ENCODE measurements around the gene CCDC174. TPM values are rescaled to one million over a fixed set of nuclear protein-coding genes. Genes with fewer than 3 reads are reported as not detected.
A peak's percentile ranks its signal among the peaks of the same experiment; 100 is the strongest.

Gene CCDC174
- total RNA-seq: 13.8 and 13.9 TPM in 2 replicates

DNA sequence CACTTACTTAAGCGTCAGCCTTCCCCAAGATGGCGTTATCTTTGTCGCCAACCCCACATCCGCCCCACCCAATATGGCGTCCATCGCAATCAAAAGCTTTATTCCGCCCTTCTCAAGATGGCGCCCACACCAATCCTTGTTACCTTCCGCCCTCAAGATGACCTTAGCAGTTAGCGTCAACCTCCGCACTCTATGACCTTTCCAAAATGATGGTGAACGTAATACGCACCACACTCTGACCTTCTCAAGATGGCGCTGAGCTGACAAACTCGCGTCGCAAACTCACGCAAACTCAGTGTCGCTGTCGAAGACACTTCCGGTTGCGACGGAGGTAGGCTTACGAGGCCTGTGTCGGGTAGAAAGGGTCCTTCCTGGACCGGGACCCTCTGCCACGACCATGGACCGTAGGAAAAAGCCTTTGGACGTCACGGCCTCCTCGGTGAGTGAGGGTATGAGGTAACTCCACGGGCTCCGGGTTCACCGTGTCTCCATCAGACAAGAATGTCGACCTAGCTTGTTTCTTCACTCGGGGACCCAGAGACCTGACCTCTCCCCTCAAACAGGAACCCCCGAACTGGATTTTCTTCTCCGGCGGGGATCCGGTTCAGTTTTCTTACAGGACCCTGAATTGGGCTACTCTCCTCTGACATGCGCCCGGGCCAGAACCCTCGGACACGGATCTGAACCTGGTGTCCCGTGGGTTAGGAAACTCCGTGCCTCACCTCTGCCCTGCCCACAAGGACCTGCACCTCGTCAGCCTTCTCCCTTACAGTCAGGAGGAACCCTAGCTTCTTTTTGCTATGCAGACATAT lies at the start of gene CCDC174:
Gene CCDC174, plus strand, starts transcription at position 323 of the 812 bp plus-strand sequence. Its CDS starts 75 bp downstream, at position 398.
- DNase-seq (ENCODE audit: low read depth): peak; percentile 100
- peak within 1 kb of the TSS; percentile 99 for H3K4me3 ChIP-seq (ENCODE audit: low read depth, low read length)
- TF ChIP-seq, protein P1, sequence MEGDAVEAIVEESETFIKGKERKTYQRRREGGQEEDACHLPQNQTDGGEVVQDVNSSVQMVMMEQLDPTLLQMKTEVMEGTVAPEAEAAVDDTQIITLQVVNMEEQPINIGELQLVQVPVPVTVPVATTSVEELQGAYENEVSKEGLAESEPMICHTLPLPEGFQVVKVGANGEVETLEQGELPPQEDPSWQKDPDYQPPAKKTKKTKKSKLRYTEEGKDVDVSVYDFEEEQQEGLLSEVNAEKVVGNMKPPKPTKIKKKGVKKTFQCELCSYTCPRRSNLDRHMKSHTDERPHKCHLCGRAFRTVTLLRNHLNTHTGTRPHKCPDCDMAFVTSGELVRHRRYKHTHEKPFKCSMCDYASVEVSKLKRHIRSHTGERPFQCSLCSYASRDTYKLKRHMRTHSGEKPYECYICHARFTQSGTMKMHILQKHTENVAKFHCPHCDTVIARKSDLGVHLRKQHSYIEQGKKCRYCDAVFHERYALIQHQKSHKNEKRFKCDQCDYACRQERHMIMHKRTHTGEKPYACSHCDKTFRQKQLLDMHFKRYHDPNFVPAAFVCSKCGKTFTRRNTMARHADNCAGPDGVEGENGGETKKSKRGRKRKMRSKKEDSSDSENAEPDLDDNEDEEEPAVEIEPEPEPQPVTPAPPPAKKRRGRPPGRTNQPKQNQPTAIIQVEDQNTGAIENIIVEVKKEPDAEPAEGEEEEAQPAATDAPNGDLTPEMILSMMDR (IDR thresholded peaks at IDR 0.05; ENCODE audit: insufficient read depth, low read depth, low read length): no peak

DNA sequence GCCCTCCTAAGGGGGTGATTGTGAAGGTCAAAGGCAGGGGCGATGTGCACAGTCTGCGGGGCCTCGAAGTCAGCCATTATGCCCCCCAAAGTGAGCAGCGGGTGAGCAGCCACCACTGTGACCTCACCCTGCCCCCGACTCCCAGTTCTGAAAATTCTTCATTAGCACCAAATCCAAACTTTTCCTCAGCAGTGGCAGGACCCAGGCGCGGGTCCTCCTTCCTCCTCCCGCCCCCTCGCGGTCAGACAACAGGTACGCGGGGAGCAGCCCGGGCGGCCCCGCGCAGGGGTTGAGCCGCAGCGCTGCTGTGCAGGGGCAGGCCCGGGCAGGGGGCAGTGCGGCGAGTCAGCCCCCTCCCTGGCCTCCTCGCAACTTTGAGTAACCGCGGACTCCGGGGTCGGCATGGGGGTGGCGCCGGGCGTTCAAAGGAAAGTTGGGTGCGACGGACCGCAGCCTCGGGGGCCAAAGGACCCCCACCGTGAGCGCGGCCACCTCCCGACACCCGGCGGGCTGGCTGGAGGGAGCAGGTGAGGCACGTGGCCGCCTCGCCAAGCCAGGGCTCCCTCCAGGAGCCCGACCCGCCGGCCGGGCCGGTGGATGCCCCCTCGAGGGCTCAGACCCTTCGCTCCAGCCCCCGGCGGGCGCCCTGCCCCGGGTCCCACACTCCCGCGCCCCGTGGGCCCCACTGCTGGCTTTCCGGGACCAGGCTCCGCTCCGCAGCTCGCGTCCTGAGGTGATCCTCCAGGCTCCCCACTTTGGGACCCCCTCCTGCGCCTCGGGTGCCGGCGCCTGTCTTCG lies 49.4 kb upstream of the CCDC174 start:
- TF ChIP-seq, protein P1 (IDR thresholded peaks at IDR 0.05; ENCODE audit: insufficient read depth, low read depth, low read length): no peak
- H3K4me3 ChIP-seq (ENCODE audit: low read depth, low read length): no peak overlapping the region
- no peak for DNase-seq (ENCODE audit: low read depth)

DNA sequence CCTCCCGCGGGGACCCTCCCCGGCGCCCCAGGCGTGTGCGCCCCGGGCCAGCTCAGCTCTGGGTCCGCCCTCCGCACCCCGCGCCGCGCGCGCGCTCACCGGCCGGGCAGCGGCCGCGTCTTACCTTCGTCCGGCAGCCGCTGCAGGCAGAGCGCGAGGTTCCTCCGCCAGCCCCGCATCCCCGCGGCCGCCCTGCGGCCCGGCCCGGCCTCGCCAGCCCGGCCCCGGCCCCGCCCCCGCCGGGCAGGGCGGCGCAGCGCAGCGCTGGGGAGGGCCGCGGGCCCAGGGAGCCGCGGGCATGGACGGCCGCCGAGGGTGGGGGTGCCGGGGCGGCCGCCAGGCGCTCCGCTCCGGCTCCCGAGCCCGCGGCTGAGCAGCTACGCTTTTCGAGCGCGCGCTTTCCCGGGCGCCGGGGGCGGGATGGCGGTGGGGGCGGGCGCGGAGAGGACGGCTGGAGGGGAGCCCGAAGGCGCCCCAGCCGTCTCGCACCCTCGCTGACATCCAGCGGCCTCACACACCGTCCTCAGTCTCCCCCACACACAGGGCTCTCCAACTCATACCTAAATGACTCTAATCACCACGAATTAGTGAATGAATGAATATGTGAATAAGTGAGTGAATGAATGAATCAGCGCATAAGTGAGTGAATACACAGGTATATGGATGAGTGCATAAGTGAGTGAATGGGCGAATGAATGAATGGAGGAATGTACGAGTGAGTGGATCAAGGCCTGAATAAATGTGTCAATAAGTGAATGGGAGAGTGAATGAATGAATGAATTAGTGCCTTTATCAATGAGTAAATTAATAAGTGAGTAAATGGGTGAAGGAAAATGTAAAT lies 48.5 kb upstream of the CCDC174 start:
- no peak for DNase-seq (ENCODE audit: low read depth)
- TF ChIP-seq, protein P1 (IDR thresholded peaks at IDR 0.05; ENCODE audit: insufficient read depth, low read depth, low read length): no peak
- H3K4me3 ChIP-seq (ENCODE audit: low read depth, low read length): no peak overlapping the region

DNA sequence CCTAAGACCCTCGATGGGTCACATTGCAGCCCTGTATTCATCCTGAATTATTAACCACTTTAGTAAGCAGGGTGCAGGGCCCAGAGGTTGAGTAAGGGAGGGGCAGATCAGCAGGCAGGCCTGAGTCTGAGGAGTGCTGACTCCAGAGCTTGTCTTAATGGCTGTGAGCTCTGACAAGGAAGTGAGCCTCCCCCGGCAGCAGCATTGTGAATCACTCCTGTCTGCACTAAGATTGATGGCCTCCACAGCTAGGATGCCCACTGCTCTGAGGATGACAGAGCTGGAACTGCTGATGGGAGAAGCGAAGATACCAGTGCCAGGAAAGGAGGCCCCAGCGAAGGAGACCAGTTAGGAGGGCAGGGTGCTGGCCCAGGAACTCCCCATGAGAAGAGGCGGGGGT lies 46.5 kb upstream of the CCDC174 start:
- DNase-seq (ENCODE audit: low read depth): no peak
- TF ChIP-seq, protein P1 (IDR thresholded peaks at IDR 0.05; ENCODE audit: insufficient read depth, low read depth, low read length): no peak

DNA sequence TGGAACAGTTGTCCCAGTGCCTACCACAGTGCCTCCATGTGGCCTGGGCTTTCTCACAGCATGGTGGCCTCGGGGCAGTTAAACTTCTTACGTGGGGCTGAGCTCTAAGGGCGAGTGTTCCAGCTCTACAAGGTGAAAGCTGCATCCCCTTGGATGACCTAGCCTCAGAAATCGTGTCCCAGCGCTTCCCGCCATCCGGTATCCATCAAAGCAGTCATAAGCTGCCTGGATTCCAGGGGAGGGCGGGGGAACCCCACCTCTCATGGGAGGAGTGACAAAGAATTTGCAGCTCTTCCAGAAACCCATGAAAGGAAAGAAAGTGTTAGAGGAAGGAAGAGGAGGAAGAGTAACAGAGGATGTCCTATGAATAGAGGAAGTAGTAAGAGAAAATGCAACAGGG lies 45.8 kb upstream of the CCDC174 start:
- TF ChIP-seq, protein P1 (IDR thresholded peaks at IDR 0.05; ENCODE audit: insufficient read depth, low read depth, low read length): no peak
- DNase-seq (ENCODE audit: low read depth): no peak
- no peak overlapping the region for H3K4me3 ChIP-seq (ENCODE audit: low read depth, low read length)

More for the DNA sequence above, 46.5 kb upstream of the CCDC174 start:
- H3K4me3 ChIP-seq (ENCODE audit: low read depth, low read length): no peak overlapping the region

DNA sequence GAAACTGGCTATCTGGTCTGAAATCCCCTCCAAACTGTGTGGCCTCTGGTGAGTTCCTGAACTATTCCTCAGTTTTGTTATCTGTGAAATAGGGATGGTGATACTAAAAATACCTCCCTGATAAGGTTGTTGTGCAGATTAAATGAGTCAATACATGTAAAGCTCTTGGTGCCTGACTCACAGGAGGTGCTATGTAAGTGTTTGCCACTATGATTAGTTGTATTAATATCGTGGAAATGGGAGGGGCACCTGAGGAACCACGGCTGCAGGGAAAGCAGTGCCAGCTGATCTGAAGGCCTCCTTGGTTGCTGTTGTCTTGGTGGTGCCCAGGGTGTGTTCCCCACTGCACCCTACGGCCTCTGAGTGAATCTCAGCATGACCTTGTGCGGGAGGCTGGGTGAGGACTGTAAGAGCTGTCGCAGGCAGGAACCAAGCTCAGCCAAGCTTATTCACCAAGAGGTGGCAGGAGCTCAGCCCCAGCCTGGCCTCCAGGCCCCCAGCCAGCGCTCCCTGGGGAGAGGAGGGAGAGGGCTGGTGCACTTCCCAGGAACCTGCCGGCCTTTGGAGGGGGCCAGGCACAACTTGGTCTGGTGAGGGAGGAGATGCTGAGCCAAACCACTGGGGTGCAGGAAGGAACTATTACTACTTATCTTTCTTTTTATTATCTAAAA lies 44.8 kb upstream of the CCDC174 start:
- TF ChIP-seq, protein P1 (IDR thresholded peaks at IDR 0.05; ENCODE audit: insufficient read depth, low read depth, low read length): no peak

More for the DNA sequence above, 44.8 kb upstream of the CCDC174 start:
- no peak for DNase-seq (ENCODE audit: low read depth)
- H3K4me3 ChIP-seq (ENCODE audit: low read depth, low read length): no peak overlapping the region

Measured in fibroblast of villous mesenchyme (primary cell).